Measurements from ENCODE around the gene PPP1R1B.

The PPP1R1B gene

GRCh38 chr17:39600997-39601597 lies 25.7 kb upstream of the PPP1R1B start:
- DNase-seq, result no peak

GRCh38 chr17:39601758-39602532 lies 24.8 kb upstream of the PPP1R1B start:
- no peak for DNase-seq

GRCh38 chr17:39602533-39603303 lies 24.0 kb upstream of the PPP1R1B start:
- DNase-seq, result no peak

- no peak for DNase-seq
Measured at GRCh38 chr17:39603304-39604016, 23.3 kb upstream of the PPP1R1B start.

GRCh38 chr17:39604911-39605491 lies 21.8 kb upstream of the PPP1R1B start:
- no peak for DNase-seq

- DNase-seq, result peak; percentile 16
Measured at GRCh38 chr17:39605492-39606433, 21.0 kb upstream of the PPP1R1B start.

GRCh38 chr17:39606434-39607056 lies 20.2 kb upstream of the PPP1R1B start:
- DNase-seq, result no peak

GRCh38 chr17:39607057-39607850 lies 19.5 kb upstream of the PPP1R1B start:
- no peak for DNase-seq

- no peak for DNase-seq
Measured at GRCh38 chr17:39607851-39608130, 19.0 kb upstream of the PPP1R1B start, which contains the start of gene NEUROD2. Gene NEUROD2, minus strand, starts transcription at chr17:39607920. Its CDS starts 1,321 bp downstream, at chr17:39606599.

GRCh38 chr17:39608142-39608981 lies 18.4 kb upstream of the PPP1R1B start:
- no peak for DNase-seq

GRCh38 chr17:39609416-39610025 lies 17.2 kb upstream of the PPP1R1B start:
- DNase-seq, result no peak

GRCh38 chr17:39611401-39612112 lies 15.2 kb upstream of the PPP1R1B start:
- no peak for DNase-seq

- DNase-seq, result no peak
Measured at GRCh38 chr17:39612291-39612894, 14.4 kb upstream of the PPP1R1B start.

GRCh38 chr17:39612935-39613464 lies 13.8 kb upstream of the PPP1R1B start:
- no peak for DNase-seq

- DNase-seq, result no peak
Measured at GRCh38 chr17:39614545-39615157, 12.1 kb upstream of the PPP1R1B start.

- DNase-seq, result no peak
Measured at GRCh38 chr17:39615434-39615833, 11.3 kb upstream of the PPP1R1B start.

- DNase-seq, result no peak
Measured at GRCh38 chr17:39617100-39617445, 9.7 kb upstream of the PPP1R1B start.
